Testis (tissue), 2 donors: ENCODE results near the gene ARID5B.

ENCODE experiments used
- POLR2A ChIP-seq: fragments of 450-650 bp; IDR thresholded peaks from one replicate; pipeline ENCODE4 v1.6.1; 2017; ENCODE audit warnings: antibody characterized with exemption, mild to moderate bottlenecking, moderate library complexity
- TF ChIP-seq, protein P1 (sequence below), 3 experiments: fragments of 450-650 bp in 2 of 3; fragments of 200-600 bp in 1 of 3; sonication (generic) in 1 of 3; IDR thresholded peaks; one replicate each; pipeline ENCODE4 v1.5.1; 2016 to 2019; ENCODE audit warnings: antibody characterized with exemption in 3 of 3, mild to moderate bottlenecking in 2 of 3, moderate library complexity in 1 of 3

GRCh38 chr10:61963669-61964058 is 62.2 kb downstream of the ARID5B start:
- TF ChIP-seq, protein P1, sequence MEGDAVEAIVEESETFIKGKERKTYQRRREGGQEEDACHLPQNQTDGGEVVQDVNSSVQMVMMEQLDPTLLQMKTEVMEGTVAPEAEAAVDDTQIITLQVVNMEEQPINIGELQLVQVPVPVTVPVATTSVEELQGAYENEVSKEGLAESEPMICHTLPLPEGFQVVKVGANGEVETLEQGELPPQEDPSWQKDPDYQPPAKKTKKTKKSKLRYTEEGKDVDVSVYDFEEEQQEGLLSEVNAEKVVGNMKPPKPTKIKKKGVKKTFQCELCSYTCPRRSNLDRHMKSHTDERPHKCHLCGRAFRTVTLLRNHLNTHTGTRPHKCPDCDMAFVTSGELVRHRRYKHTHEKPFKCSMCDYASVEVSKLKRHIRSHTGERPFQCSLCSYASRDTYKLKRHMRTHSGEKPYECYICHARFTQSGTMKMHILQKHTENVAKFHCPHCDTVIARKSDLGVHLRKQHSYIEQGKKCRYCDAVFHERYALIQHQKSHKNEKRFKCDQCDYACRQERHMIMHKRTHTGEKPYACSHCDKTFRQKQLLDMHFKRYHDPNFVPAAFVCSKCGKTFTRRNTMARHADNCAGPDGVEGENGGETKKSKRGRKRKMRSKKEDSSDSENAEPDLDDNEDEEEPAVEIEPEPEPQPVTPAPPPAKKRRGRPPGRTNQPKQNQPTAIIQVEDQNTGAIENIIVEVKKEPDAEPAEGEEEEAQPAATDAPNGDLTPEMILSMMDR (IDR thresholded peaks at IDR 0.05), result no peak
- TF ChIP-seq POLR2A, result no peak
